K562 (cell line): ENCODE measurements around the gene UBE2V1.

Experiments used
- BRF1 ChIP-seq: IDR thresholded peaks from 3 replicates; pipeline ENCODE4 v1.6.1; 2011; ENCODE audit warnings: borderline replicate concordance, mild to moderate bottlenecking; ENCODE audit not compliant: insufficient read length; ENCODE audit errors: extremely low read depth
- FOXJ2 ChIP-seq: fragments of 200-800 bp; sonication (Bioruptor generic); IDR thresholded peaks from 2 replicates; pipeline ENCODE4 v1.6.1; 2016; ENCODE audit warnings: missing genetic modification characterization, missing compliant biosample characterization
- FOXM1 ChIP-seq, 2 experiments: fragments of 450-650 bp in 1 of 2; sonication (generic) in 1 of 2; formaldehyde crosslinking in 1 of 2; IDR thresholded peaks; 2 replicates each; pipeline versions ENCODE4 v1.6.1 to v1.9.0; 2017 to 2022; ENCODE audit warnings: low read depth in 2 of 2, mild to moderate bottlenecking in 2 of 2, missing genetic modification reagents in 1 of 2, moderate library complexity in 1 of 2
- NR1H2 ChIP-seq: sonication (generic); formaldehyde crosslinking; IDR thresholded peaks from 2 replicates; pipeline ENCODE4 v1.4.0; 2020; ENCODE audit warnings: mild to moderate bottlenecking, missing genetic modification reagents
- SIN3A ChIP-seq, 2 experiments: fragments of 150-350 bp in 1 of 2; IDR thresholded peaks; 2 replicates each; pipeline ENCODE4 v1.6.1; 2011 to 2016; ENCODE audit warnings: borderline replicate concordance in 2 of 2, low read depth in 2 of 2, low read length in 2 of 2, mild to moderate bottlenecking in 2 of 2, moderate library complexity in 2 of 2; ENCODE audit not compliant: control insufficient read depth in 1 of 2
- SMARCC2 ChIP-seq: fragments of 450-650 bp; IDR thresholded peaks from 2 replicates; pipeline ENCODE4 v1.6.1; 2017; ENCODE audit warnings: antibody characterized with exemption, moderate library complexity, mild to moderate bottlenecking, low read depth
- YY1 ChIP-seq, 3 experiments: IDR thresholded peaks; 2 replicates each; pipeline ENCODE4 v1.6.1; 2011; ENCODE audit warnings: low read length in 2 of 3, mild to moderate bottlenecking in 2 of 3, moderate library complexity in 2 of 3, borderline replicate concordance in 1 of 3, control low read depth in 1 of 3, low read depth in 1 of 3; ENCODE audit not compliant: insufficient read depth in 3 of 3, insufficient replicate concordance in 2 of 3, control insufficient read depth in 1 of 3, insufficient read length in 1 of 3; ENCODE audit errors: extremely low read depth in 1 of 3
- ZBTB17 ChIP-seq: fragments of 450-650 bp; formaldehyde crosslinking; IDR thresholded peaks from 2 replicates; pipeline ENCODE4 v1.4.0; 2020; ENCODE audit warnings: mild to moderate bottlenecking
- ZNF584 ChIP-seq: fragments of 200-800 bp; sonication (Bioruptor generic); IDR thresholded peaks from 2 replicates; pipeline ENCODE4 v1.6.1; 2016; ENCODE audit warnings: low read depth, mild to moderate bottlenecking, missing genetic modification characterization, missing compliant biosample characterization
- TF ChIP-seq, protein P1 (sequence below), 3 experiments: IDR thresholded peaks in 2 of 3; conservative IDR thresholded peaks in 1 of 3; 2 replicates each; pipeline ENCODE4 v1.5.1; 2011 to 2012; ENCODE audit warnings: low read length in 3 of 3, mild to moderate bottlenecking in 3 of 3, control low read depth in 2 of 3, improper control_type of control experiment in 1 of 3, inconsistent platforms in 1 of 3, low read depth in 1 of 3, mixed read lengths in 1 of 3, moderate library complexity in 1 of 3; ENCODE audit not compliant: insufficient read depth in 2 of 3
- TF ChIP-seq, protein P2 (sequence below): fragments of 450-650 bp; IDR thresholded peaks from 2 replicates; pipeline ENCODE4 v1.6.1; 2017; ENCODE audit warnings: mild to moderate bottlenecking, moderate library complexity
- TF ChIP-seq, protein P3 (sequence below): IDR thresholded peaks from 2 replicates; pipeline ENCODE4 v1.6.1; 2016; ENCODE audit warnings: missing genetic modification characterization, missing compliant biosample characterization
- TF ChIP-seq, protein P4 (sequence below): sonication (generic); formaldehyde crosslinking; IDR thresholded peaks from 2 replicates; pipeline ENCODE4 v1.8.0; 2022; ENCODE audit warnings: mild to moderate bottlenecking, missing genetic modification reagents
- TF ChIP-seq, protein P5 (sequence below): sonication (generic); formaldehyde crosslinking; IDR thresholded peaks from 2 replicates; pipeline ENCODE4 v1.8.1; 2022; ENCODE audit warnings: missing genetic modification reagents

DNA sequence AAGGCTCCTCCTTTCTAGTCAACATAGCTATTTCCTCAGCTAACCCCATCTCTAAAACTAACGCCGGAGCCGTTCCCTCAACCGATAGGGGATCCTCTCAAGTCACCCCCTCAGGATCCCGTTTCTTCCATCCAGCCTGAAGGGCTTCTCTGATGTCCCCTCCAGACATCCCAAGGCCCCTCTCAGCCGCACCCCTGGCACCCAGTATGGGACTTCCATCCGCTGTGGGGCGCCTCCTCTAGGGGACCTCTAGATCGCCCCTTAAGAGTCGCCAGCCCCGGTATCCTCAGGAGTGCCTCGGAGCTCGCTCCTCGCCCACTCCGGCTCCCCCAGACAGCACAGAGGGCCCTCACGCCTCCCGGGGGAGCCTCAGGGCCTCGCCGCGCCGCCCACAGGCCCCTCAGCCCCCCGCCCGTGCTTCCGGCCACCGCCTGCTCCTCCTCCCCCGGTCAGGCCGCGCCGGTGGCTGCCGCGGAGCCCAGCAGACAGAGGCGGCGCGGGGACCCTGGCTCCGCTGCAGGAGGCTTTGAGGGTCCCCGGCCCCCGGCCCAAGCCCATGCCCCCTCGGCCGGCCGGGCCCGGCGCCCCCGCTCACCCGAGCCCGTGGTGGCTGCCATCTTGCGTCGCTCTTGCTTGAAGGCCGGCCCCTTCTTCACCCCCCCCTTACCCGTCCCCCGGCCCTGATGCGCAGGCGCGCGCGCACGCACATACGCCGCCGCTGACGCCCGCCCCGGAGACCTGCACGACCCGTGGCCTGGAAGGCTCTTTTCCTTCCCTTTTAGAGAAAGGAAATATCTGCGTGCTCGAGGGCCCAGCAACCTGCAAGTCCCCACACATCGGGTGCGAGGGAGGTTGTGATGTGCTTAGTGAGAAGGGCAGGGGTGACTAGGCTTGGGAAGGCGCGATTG is at the start of gene UBE2V1:
- TF ChIP-seq, protein P1, sequence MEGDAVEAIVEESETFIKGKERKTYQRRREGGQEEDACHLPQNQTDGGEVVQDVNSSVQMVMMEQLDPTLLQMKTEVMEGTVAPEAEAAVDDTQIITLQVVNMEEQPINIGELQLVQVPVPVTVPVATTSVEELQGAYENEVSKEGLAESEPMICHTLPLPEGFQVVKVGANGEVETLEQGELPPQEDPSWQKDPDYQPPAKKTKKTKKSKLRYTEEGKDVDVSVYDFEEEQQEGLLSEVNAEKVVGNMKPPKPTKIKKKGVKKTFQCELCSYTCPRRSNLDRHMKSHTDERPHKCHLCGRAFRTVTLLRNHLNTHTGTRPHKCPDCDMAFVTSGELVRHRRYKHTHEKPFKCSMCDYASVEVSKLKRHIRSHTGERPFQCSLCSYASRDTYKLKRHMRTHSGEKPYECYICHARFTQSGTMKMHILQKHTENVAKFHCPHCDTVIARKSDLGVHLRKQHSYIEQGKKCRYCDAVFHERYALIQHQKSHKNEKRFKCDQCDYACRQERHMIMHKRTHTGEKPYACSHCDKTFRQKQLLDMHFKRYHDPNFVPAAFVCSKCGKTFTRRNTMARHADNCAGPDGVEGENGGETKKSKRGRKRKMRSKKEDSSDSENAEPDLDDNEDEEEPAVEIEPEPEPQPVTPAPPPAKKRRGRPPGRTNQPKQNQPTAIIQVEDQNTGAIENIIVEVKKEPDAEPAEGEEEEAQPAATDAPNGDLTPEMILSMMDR (IDR thresholded peaks at IDR 0.05 in 2 of 3, conservative IDR thresholded peaks at IDR 0.05 in 1 of 3; ENCODE audit: insufficient read depth in 2 of 3, low read depth in 1 of 3, low read length in 3 of 3): peak; percentile 43 to 49 (median 47); a peak in 4 of 6 replicates
- TF ChIP-seq ZBTB17: no peak
- TF ChIP-seq SMARCC2: no peak
- no peak for TF ChIP-seq BRF1
- TF ChIP-seq YY1 (IDR thresholded peaks at IDR 0.05; ENCODE audit: borderline replicate concordance in 1 of 3, control insufficient read depth in 1 of 3, extremely low read depth in 1 of 3, insufficient read depth in 3 of 3, insufficient read length in 1 of 3, insufficient replicate concordance in 2 of 3, low read depth in 1 of 3, low read length in 2 of 3): peak; percentile 63 to 95 (median 93)
- TF ChIP-seq FOXJ2 (tag): no peak
- TF ChIP-seq, protein P2, sequence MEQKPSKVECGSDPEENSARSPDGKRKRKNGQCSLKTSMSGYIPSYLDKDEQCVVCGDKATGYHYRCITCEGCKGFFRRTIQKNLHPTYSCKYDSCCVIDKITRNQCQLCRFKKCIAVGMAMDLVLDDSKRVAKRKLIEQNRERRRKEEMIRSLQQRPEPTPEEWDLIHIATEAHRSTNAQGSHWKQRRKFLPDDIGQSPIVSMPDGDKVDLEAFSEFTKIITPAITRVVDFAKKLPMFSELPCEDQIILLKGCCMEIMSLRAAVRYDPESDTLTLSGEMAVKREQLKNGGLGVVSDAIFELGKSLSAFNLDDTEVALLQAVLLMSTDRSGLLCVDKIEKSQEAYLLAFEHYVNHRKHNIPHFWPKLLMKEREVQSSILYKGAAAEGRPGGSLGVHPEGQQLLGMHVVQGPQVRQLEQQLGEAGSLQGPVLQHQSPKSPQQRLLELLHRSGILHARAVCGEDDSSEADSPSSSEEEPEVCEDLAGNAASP: no peak
- TF ChIP-seq, protein P3, sequence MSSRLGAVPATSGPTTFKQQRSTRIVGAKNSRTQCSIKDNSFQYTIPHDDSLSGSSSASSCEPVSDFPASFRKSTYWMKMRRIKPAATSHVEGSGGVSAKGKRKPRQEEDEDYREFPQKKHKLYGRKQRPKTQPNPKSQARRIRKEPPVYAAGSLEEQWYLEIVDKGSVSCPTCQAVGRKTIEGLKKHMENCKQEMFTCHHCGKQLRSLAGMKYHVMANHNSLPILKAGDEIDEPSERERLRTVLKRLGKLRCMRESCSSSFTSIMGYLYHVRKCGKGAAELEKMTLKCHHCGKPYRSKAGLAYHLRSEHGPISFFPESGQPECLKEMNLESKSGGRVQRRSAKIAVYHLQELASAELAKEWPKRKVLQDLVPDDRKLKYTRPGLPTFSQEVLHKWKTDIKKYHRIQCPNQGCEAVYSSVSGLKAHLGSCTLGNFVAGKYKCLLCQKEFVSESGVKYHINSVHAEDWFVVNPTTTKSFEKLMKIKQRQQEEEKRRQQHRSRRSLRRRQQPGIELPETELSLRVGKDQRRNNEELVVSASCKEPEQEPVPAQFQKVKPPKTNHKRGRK (tag): no peak
- TF ChIP-seq SIN3A (IDR thresholded peaks at IDR 0.05; ENCODE audit: borderline replicate concordance in 2 of 2, control insufficient read depth in 1 of 2, low read depth in 2 of 2, low read length in 2 of 2): peak; percentile 50 to 84; a peak in 2 of 4 replicates
- TF ChIP-seq FOXM1 (IDR thresholded peaks at IDR 0.05; ENCODE audit: low read depth): no peak
- peak; percentile 76; the same call in 1 of the 2 replicates for TF ChIP-seq FOXM1 (CRISPR knock-in tag; IDR thresholded peaks at IDR 0.05; ENCODE audit: low read depth)
- TF ChIP-seq, protein P4, sequence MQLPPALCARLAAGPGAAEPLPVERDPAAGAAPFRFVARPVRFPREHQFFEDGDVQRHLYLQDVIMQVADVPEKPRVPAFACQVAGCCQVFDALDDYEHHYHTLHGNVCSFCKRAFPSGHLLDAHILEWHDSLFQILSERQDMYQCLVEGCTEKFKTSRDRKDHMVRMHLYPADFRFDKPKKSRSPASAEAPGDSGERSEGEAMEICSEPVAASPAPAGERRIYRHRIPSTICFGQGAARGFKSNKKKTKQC: no peak
- TF ChIP-seq, protein P5, sequence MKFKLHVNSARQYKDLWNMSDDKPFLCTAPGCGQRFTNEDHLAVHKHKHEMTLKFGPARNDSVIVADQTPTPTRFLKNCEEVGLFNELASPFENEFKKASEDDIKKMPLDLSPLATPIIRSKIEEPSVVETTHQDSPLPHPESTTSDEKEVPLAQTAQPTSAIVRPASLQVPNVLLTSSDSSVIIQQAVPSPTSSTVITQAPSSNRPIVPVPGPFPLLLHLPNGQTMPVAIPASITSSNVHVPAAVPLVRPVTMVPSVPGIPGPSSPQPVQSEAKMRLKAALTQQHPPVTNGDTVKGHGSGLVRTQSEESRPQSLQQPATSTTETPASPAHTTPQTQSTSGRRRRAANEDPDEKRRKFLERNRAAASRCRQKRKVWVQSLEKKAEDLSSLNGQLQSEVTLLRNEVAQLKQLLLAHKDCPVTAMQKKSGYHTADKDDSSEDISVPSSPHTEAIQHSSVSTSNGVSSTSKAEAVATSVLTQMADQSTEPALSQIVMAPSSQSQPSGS (CRISPR knock-in tag): no peak
- no peak for TF ChIP-seq ZNF584
- no peak for TF ChIP-seq NR1H2 (CRISPR knock-in tag)
